Renal cortical epithelial cell (primary cell): ENCODE results near the gene TCF12. TPM values are rescaled to one million over a fixed set of nuclear protein-coding genes. Genes with fewer than 3 reads are reported as not detected.
A peak's percentile ranks its signal among the peaks of the same experiment; 100 is the strongest.
"Not testable (repeated sequence)": the region's sequence is repeated elsewhere in the genome, so short reads cannot be mapped to it uniquely, and the experiment has no call there.

ENCODE experiments used
- DNase-seq: peaks from one replicate; pipeline ENCODE4 v3.0.0-alpha.2; 2011; ENCODE audit warnings: low read depth
- total RNA-seq: library from RNA; depleted of rRNA; stranded (reverse); fragments of >200 nt; gene quantifications from 2 replicates; pipeline ENCODE4 v1.2.3, GENCODE V29; 2014

The TCF12 gene
- total RNA-seq, 1 donor from 2014 or later: 87.6 TPM

DNA sequence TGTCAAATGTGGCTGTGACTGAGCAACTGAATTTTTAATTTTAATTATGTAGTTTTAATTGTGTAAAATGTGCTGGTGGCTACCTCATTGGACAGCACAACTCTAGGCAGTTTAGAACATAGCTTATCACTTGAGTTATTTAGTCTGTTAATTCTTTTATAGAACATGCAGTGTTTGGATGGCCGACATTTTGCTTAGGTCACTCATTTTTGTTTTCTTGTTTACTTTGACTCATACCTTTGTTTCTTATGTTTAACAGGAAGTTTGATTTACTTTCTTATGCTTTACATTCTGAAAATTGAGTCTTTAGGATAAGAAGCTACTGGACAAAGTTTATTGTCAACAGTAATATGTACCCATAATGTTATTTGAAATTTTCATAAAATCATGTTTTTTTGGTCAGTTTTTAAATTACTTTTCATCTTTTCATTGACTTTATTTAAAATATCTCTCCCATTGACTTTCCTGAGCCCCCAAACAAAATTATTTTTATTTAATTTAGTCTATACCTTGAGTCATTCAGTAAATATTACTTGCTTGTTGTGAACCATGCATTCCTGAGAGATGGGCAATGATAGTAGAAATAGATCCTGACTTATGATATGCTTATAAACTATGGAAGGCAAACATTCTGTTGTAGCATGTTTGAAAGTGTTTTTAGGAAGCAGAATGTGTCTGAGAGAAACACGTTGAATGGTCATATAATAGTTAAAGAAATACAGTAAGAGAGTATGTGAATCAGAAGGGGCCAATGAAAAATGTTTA lies 60.6 kb downstream of the TCF12 start:
- no peak for DNase-seq

DNA sequence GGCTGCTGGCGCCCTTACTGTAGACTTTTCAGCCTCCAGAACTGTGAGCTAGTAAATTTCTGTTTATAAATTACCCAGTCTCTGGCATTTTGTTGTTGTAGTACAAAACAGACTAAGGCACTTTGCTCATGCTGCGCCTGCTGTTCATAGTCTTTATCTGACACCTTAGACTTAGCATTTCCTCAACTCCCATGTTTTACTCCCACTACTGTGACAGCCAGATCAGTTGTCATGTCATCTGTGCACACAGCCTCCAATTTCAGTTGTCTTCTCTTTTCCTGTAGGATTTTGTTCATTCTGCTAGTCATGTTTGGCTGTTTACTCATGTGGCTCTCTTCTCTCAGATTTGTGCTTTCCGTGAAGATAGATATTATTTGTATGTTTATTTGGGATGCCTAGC lies 62.0 kb downstream of the TCF12 start:
- DNase-seq: no peak

DNA sequence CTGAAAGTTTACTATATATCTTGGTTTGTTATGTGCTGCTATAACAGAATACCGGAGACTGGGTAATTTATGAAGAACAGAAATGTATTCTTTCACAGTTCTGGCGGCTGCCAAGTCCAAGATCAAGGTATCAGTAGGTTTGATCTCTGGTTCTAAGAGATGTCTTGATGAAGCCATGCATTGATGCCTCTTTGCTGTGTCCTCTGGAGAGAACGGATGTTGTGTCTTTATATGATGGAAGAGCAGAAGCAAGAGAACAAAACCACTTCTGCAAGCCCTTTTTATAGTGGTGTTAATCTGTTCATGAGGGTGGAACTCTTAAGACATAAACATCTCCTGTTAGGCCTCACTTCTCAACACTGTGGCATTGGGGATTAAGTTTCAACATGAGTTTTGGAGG lies 62.7 kb downstream of the TCF12 start:
- DNase-seq: no peak

DNA sequence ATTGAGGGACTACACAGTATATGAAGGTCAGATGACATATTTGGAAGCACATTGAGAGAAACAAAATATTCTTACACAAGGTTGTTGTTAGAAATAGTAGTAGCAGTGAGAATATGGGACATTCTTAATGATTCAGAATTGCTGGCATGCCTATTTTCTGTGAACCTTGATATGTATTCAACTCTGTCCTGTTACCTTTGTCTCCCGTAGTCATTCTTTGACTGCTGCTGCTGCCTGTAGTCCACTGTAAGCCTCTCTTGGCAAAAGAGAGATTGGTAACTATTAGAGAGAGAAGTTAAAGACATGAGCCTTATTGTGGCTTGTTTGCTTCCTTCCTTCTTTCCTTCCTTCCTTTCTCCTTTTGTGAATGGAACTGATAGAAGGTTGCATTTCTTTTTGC lies 64.5 kb downstream of the TCF12 start:
- DNase-seq: no peak

DNA sequence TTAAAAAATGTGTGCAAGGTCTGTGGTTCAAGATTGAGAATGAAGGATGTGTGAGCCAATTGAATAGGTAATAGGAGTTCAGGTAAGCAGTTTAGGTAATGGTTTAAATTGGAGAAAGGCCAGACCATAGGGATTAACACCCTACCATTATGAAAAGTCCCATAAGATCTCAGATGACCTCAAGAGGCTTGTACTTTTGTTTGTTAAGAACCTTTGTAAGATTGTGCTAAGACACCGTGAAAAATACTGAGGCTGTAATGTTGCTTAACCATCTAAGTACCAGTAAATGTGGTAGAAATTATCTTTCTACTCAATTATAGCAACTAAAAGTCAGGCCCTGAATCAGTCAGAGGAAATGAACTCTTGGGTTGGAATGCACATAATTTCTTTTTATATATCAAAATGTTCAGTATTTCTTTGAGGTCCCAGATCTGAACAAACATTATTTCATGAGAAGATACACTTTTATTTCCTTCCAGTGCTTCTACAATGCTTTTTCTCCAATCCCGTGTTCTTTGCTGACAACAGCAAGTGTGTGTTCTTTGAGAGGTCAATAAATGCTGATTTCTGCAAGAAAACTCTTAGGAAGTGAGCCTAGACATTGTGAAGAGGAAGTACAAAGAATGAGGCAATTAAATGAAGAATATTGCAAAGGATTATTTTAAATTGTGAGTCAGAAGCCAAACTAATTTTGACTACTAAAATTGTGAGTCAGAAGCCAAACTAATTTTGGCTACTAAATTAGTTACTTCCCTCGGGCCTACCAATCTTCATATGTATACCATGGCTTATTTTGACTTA lies 66.4 kb downstream of the TCF12 start:
- peak; percentile 24 for DNase-seq

GRCh38 chr15:56985856-56986255 lies 67.4 kb downstream of the TCF12 start:
- DNase-seq: no peak

GRCh38 chr15:56987286-56987685 lies 68.8 kb downstream of the TCF12 start:
- DNase-seq: peak; percentile 62

- DNase-seq: no peak
These were observed 69.8 kb downstream of the TCF12 start for GRCh38 chr15:56988219-56988618.

- DNase-seq: no peak
These were observed 71.0 kb downstream of the TCF12 start for GRCh38 chr15:56989411-56989924.

- DNase-seq: no peak
These were observed 72.6 kb downstream of the TCF12 start for GRCh38 chr15:56991017-56991416.

GRCh38 chr15:56992725-56993124 lies 74.3 kb downstream of the TCF12 start:
- DNase-seq: no peak

GRCh38 chr15:56994280-56994679 lies 75.8 kb downstream of the TCF12 start:
- no peak for DNase-seq

- no peak for DNase-seq
These were observed 77.6 kb downstream of the TCF12 start for GRCh38 chr15:56996093-56996492.

DNA sequence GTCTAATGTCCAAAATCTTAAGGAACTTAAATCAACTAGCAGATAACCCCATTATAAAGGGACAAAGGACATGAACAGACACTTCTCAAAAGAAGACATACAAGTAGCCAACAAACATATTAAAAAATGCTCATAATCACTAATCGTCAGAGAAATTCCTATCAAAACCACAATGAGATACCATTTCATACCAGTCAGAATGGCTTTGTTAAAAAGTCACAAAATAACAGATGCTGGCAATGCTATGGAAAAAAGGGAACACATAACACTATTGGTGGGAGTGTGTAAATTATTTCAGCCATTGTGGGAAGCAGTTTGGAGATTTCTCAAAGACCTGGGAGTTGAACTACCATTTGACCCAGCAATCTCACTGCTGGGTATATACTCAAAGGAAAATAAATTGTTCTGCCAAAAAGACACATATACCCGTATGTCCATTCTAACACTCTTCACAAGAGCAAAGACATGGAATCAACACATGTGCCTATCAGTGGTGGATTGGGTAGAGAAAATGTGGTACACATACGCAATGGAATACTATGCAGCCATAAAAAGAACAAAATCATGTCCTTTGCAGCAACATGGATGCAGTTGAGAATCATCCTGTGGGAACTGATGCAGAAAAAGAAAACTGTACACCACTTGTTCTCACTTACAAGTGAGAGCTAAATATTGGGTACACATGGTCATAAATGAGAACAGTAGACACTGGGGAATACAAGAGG lies 78.5 kb downstream of the TCF12 start:
- DNase-seq: no peak

DNA sequence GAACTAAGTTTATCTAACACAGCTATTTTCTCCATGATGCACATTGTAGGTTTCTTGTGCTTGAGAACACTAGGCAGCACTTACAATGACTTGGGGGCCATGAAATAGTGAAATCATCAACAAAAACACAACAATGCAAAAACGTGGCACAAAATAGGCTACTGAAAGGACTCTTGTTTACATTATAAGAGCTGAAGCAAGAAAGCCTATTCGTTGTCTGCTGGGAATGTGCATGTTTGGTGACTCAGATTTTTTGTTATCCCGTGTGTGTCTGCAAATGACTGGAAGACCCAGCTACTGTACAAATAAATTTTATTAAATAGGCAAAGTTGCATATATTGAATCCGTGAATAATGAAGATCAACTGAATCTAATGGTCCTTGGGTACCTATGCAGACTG lies 85.0 kb downstream of the TCF12 start:
- no peak for DNase-seq

DNA sequence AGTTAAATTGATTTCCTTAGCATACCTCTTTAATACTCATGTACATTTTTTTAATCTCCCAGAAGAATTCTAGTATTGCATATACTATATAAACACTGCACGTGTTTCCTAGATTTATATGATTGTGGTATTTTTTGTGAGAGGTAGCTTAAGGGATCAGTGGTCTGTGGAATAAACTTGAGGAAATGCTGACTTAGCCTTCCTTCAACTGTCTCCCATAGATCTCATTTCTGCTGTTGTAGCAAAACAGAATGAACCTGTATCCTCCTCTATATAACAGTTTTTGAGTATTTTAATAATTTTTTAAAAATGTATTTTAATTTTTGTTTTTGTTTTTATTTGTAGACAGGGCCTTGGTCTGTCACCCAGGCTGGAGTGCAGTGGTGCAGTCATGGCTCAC lies 86.8 kb downstream of the TCF12 start:
- DNase-seq: no peak

- DNase-seq: not testable (repeated sequence)
These were observed 89.4 kb downstream of the TCF12 start for GRCh38 chr15:57007797-57008196.

DNA sequence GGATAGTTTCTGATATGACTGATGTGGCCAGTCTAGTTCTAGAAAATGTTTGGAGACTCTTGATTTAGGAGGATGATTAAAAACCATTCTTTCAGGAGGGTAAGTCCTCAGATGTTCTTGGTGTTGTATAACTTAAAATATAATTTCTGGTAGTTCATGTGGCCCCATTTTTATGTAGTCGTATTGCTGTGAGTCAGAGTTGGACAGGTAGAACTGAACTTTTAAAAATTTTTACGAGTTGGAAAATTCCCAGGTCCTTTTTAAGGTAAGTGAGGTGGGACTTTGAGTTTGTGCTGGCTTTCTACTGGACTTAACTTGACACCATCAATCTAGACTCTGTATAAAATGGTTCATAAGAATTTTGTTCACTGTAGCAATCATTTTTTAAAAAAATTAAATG lies 92.3 kb downstream of the TCF12 start:
- no peak for DNase-seq

DNA sequence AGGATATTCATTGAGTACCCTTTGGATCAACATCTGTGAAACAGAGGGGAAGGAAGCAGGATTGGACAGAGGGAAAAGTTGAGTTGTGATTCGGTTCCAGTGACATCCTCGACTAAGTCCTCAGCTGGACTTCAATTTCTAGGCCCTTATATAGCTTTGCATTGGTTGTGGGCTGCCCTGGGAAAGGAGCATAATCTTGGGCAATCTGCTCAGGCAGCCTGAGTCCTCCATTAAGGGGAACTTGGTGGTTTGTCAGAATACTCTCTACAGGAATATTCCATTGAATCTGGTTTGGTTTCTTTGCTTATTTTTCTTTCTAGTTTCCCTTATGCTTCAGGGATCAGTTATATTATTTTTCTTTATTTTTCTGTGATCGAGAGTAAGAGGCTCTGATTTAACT lies 94.1 kb downstream of the TCF12 start:
- DNase-seq: no peak

- DNase-seq: not testable (repeated sequence)
These were observed 96.5 kb downstream of the TCF12 start for GRCh38 chr15:57014896-57015295.

GRCh38 chr15:57015360-57015759 lies 96.9 kb downstream of the TCF12 start:
- DNase-seq: no peak

- peak; percentile 76 for DNase-seq
These were observed 97.5 kb downstream of the TCF12 start for GRCh38 chr15:57015897-57016296.
